Skin epidermis (tissue), 12 donors: ENCODE measurements around the gene CELF4.

ENCODE experiments used
- H3K27ac ChIP-seq, 21 experiments: fragments of 200-600 bp; sonication (generic) in 11 of 21; one replicate each; pipeline ENCODE4 v1.5.0; 2020; ENCODE audit warnings: mild to moderate bottlenecking in 3 of 21, inconsistent platforms in 2 of 21, moderate library complexity in 2 of 21
- H3K4me3 ChIP-seq, 7 experiments: fragments of 200-600 bp; sonication (generic) in 2 of 7; one replicate each; pipeline ENCODE4 v1.5.0; 2020; ENCODE audit warnings: inconsistent platforms in 2 of 7, mild to moderate bottlenecking in 2 of 7, moderate library complexity in 1 of 7

CELF4 gene

DNA sequence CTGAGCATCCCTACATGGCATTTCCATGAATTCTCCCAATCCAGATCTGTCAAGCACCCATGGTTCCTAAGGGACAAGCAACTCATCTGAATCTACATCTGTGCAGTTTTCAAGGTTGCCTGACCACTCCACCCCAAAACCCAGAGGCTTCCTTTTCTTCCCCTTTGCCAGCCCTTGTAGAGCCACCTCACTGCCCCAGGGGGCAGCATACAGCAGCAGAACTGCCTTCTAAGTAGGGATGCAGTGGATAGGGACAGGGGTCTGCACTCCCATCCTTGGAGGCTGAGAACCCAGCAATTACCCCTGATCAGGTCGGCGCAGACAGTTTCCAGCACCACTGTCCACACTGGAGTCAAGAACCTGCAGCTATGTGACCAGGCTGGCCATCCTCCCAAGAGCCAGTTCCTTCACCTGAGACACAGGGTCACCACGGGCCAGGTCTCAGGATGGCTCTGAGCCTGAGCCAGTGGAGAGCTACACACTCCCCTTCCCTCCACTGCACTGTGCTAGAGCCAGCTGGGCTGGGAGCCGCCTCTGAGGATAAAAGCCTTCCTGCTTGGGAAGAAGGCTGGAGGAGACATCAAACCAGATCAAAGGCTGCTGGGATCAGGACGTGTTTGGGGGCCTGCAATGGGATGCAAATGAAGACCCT lies 283.1 kb downstream of the CELF4 start:
- Histone ChIP-seq H3K4me3 (no peak overlapping the region), H3K27ac (no peak overlapping the region)

DNA sequence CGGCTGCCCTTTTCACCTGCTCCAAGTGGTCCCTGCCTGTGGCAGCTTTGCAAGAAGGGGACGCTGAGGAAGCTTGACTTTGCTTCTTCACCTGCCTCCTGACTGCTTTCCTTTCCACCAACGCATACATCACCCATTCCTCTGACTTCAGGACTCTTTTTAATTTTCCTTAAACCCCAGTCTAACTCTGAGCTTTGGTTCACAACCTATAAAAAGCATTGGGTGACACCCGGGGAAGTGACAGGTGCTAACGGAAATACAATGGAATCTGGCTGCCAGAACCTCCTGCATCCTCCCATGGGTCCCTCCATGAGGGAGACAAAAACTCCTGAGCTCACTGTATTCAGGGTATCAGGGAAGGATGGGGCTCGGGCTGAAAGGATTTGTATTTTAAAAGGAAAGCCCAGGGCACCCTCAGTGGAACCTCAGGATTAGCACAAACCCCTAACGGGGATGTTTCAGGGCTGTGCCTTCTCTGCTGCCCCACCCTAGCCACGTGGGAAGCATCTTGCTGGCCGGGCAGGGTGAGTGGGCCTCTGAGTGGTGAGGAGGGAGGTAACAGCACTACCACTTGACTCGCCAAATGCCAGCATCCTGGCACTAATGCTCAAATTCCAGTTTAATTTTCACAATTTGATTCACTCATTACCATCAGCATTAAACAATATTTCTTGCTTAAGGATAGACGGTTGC lies 284.8 kb downstream of the CELF4 start:
- H3K27ac ChIP-seq = no peak overlapping the region
- no peak overlapping the region for H3K4me3 ChIP-seq

DNA sequence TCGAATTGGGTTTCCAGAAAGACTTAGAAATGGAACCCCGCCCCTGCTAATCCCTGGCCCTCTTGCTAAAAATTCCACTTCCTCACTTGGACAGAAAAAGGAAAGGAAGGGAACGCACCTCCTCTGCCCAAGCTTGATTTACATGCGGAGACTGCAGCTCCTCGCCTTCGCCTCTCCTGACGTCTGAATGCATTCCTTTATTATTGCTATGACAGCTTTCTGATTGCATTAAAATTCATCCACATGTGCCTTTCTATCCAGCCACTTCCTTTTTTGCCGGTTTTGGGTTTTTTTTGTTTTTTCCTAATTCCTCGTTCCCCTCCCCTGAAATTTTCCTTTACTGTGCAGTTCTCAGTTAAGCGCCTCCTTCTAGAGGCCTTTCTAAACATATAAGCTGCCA lies 287.8 kb downstream of the CELF4 start:
- no peak overlapping the region for H3K27ac ChIP-seq
- H3K4me3 ChIP-seq = no peak overlapping the region

DNA sequence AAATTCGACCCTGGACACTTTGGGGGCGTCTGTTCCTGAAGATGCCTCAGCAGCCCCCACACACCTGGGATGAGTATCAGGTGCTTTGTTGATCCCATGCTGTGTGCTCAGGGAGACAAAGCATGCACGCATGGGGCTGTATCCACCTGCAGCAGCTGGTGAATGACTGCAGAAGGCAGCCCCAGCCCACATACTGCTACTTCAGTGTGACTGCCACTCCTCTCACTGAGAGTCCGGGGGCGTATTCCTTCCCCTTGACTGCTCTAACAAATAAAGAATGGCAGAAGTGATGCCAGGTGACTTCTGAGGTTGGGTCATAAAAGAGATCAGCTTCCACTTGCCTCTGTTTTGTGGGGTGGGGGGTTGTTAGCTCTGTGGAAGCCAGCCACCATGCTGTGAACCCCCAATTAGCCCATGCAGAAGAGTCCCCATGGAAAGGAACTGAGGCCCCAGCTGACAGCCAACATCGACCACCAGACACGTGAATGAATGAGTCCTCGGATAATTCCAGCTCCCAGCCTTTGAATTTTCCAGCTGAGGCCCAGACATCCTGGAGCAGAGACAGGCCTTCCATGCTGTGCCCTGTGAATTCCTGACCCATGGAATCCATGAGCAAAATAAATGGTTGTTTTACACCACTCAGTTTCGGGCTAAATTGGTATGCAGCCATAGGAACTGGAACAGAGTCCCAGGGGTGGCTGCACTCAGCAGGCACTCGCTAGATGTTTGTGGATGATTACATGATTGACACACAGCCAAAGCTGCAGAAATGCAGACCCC lies 289.3 kb downstream of the CELF4 start:
- Histone ChIP-seq H3K4me3 (no peak overlapping the region), H3K27ac (no peak overlapping the region)

DNA sequence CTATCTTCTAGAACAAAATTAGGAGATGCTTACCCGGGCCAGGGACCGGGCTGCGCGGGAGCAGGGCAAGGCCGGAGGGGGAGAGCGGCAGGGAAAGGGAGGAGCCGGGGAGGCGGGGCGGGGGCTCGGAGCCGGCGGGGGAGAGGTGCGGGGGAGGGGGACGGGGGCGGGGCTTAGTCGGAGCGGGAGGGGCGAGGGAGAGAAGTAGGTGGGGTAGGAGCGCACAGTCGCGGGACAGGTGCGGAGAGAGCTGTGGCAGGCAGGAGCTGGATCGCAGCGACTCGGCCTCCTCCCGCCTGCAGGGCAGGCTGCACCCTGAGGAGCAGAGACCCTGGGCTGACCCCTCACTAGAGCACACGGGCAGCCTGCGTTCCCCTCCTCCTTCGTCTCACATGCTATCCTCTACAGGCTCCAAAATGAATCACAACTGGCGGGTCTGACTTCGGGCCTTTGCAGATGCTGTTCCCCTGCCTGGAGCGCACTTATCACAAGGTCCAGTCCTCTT lies 290.3 kb downstream of the CELF4 start:
- Histone ChIP-seq H3K27ac (no peak overlapping the region), H3K4me3 (no peak overlapping the region)

DNA sequence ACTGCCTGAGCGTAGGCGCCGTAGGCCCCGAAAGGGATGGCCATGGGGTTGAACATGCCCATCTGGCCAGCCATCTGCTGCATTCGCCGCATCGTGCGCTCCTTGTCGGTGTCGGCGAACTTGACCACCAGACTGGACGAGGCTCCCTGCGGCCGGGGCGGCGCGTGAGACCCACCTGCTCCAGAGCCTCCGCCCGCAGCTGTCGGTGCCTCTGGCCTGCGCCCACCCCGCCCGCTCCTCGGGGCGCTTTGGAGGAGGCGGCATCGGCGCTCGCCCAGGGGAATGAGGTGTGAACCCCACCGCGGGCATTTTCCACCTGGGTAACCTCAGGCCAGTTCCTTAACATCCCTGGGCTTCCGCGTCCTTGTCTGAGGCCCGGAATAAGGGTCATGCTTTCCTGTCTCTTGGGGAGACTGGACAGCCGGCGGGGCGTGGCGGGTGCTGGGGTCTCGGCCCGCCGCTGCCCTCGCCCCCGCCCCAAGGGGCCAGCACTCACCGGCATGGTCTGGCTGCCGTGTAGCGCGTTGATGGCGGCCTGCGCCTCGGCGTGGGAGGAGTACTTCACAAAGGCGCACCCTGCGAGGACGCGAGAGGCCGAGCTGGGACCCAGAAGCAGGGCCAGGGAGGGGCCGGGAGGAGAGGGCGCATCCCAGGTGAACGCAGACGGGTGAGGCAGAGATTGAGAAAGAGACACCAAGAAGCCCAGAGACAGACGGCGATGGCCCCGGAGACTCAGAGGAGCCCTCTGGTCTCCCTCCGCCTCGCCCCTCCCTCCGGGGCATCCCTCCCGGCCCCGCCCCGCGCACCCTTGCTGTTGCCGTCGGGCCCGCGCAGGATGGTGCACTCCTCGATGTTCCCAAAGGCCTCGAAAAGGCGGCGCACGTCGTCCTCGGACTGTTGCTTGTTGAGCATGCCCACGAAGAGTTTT lies 291.0 kb downstream of the CELF4 start:
- no peak overlapping the region for H3K4me3 ChIP-seq
- H3K27ac ChIP-seq = no peak overlapping the region

DNA sequence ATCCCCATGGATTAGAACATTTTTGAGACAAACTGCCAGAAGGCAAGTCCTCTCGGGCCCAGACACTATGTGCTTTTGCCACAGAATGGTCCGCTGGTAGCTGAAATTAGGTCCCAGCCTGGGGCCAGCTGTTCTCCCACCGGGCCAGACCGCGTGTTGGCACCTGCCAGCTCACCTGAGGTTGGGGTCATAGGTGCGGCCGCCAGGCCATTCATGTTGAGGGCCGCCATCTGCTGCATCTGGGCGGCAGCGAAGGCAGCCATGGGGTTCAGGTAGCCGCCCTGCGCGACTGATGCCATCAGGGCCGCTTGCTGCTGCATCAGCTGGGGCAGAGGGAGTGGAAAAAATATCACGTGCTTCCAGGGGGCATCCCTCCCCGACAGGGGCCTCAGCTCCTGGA lies 292.8 kb downstream of the CELF4 start:
- no peak overlapping the region for H3K4me3 ChIP-seq
- no peak overlapping the region for H3K27ac ChIP-seq

DNA sequence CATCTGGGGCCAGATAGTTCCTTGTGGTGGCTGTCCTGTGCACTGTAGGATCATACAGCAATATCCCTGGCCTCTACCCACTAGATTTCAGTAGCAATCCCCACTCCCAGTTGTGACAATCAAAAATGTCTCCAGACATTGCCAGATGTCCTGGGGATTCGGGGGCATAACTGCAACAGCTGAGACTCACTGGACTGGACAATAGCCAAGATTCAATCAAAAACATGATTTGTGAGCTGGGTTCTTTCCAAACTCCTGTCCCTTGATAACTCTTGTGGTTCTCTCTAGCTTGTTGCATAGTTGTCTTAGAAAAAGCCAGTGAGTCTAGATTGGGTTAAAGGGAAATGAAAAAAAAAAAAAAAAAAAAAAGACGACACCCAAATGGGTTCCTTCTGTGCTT lies 293.4 kb downstream of the CELF4 start:
- no peak overlapping the region for H3K27ac ChIP-seq
- no peak overlapping the region for H3K4me3 ChIP-seq

DNA sequence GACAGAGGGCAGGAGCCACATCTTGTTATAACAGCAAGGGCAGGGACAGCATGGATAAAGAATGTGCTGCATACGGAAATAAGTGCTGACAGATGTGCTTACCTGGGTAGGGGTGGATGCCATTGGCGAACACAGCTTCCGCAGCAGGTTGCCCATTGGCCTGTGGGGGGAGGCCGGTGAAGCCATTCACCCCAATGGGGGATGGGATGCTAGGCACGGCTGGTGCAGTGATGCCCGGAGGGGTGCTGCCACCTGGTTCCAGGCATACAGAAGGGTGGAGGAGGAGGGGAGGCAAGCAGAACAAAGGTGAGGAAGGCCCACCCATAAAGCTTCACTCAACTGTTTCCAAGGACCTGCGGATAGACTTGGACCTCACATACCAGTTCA lies 294.9 kb downstream of the CELF4 start:
- Histone ChIP-seq H3K27ac (no peak overlapping the region), H3K4me3 (no peak overlapping the region)

DNA sequence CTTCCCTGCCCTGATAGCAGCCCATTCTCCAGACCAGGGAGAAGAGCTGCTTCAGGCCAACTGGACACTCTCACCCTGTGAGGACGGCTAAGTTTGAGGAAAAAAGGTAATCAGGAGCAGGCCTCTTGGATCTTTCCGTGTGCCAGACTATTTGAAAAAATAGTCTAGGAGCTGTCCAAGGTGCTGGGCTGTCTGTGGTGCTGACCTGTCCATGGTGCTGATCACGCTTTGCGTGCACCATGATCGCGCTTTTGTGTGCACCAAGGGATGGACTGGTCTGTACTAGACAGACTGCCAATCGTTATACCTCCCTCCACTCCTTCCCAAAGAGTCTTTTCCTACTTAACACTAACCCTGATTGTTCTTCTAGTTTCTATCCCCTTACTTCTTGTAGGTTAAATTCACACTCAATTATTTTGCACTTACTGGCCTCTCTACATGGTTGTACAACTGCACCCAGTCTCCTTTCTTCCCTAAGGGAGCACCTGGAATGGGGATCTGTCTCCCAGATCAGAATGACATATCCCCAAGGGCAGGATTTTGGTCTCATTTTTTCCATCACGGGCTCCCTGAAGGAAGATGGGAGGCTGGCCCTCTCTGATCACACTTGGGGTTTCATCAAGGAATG lies 295.4 kb downstream of the CELF4 start:
- H3K27ac ChIP-seq = no peak overlapping the region
- no peak overlapping the region for H3K4me3 ChIP-seq

DNA sequence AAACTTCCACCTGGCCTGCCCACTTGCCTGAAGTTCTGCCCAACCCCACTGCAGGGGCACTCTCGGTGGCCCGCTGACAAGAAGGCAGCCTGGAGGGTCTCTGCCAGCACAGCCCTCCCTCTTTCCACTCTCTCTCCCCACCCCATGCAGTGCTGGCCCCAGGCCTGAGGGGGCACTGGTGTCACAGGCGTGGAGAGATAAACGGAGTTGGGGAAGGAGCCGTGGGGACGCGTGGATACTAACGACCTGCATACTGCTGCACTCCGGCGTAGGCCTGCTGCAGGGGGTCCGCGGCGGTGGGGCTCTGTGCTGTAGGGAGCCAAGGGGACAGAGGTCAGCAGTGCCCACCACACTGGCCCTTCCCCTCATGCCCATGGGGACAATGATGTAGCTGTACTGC lies 299.3 kb downstream of the CELF4 start:
- Histone ChIP-seq H3K4me3 (no peak overlapping the region), H3K27ac (no peak overlapping the region)

DNA sequence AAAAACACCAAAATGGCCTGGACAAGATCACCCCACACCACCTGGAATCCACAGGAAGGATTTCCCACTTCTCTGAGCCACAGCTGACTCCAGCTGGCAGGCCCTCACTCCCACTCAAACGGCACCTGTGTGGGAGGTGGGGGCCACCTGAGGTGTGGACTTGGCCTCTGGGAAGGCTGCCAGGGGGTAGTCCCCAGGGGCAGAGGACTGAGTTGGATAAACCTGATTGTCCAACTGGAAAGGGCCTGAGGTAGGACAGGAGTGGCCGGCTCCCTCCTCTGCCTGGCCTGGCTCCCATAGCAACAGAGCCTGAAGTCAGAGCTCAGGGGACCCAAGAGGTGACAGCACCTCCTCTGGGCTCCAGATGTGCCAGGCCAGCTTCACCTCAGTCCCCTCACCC lies 300.2 kb downstream of the CELF4 start:
- Histone ChIP-seq H3K27ac (no peak overlapping the region), H3K4me3 (no peak overlapping the region)

DNA sequence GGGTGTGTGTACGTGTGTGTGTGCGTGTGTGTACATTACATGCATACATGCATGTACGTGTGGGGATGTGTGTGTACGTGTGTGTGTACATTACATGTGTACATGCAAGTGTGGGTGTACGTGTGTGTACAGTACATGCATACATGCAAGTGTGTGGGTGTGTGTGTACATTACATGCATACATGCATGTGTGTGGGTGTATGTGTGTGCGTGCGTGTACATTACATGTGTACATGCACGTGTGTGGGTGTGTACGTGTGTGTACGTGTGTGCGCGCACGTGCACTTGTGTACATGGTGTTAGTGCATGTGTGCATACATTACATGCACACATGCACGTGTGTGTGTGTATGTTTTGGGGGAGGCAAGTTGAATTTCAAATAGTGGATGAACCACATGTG lies 300.6 kb downstream of the CELF4 start:
- no peak overlapping the region for H3K27ac ChIP-seq
- H3K4me3 ChIP-seq = no peak overlapping the region

DNA sequence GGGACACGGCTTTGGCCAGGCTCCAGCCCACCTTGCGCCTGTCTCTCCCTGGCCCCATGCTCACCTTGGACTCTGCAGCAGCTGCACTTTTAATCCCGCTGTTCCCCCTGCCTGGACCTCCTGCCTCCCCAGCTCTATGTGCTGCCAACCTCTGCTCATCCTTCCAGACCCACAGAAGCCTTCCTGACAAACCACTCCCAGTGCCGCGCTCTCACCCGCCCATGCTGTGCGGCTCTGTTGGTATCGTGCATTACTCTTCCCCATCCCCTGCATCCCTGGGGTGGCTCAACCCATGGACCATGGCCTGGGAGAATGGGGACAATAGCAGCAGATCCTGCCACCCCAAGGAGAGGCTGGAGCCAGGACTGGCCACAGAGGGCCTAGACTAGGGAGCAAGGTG lies 303.6 kb downstream of the CELF4 start:
- Histone ChIP-seq H3K4me3 (no peak overlapping the region), H3K27ac (no peak overlapping the region)

DNA sequence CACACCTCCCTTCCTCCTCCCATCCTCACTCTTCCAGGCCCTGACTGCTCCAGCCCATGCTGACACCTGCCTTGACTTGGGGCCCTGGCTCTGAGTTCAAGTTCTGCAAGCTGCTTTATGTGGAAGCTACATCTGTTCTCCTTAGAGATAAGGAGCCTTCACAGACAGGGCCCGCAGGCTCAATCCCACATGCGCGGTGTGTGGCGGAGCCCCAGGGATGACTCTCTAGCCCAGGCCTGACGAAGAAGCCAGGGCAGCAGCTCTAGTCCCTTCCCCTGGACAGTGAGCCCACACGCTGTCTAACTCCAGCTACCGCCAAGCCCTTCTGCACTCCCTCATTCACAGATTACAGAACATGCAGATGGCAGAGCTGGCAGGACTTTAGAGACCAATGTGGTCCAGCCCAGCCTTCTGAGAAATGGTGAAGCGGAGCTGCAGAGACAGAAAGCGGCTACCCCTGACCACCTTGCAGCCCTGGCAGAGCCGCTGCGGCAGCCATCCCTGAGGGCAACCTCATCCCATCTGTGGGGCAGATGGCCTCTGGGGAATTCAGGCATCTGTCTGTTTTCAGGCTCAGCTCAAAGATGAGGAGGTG lies 304.3 kb downstream of the CELF4 start:
- Histone ChIP-seq H3K4me3 (no peak overlapping the region), H3K27ac (no peak overlapping the region)

DNA sequence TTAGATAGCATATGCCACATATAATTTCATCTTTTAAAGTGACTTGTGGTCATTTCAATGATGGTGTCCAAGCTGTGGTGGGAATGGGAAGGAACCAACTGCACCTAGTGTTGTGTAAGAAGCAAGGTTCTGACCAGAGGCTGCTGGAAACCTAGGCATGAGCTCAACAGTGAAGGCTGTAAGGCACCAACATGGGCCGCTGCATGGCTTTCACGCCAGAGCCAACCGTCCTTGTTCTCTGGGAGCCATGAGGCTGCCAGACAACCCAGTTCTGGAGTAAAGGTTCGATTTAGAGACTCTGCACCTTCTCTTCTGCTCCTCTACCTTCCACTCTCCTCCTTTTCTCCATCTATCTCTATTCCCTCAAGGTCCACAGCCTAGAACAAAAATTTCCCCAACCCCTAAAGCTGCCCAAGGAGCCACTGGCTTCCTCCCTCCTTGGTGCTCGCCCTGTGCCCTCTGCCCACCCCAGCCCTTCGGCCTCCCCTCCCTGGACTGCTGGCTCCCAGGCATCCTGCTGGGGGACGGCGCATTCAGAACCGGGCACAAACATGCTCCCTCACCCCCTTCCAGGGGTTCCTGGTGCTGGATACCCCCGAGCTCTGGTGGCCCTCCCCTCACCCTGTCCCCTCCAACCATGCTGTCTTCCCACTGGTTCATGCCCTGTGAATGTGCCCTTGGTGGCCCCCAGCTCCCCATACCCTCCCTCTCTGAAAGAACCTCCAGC lies 305.1 kb downstream of the CELF4 start:
- no peak overlapping the region for H3K27ac ChIP-seq

DNA sequence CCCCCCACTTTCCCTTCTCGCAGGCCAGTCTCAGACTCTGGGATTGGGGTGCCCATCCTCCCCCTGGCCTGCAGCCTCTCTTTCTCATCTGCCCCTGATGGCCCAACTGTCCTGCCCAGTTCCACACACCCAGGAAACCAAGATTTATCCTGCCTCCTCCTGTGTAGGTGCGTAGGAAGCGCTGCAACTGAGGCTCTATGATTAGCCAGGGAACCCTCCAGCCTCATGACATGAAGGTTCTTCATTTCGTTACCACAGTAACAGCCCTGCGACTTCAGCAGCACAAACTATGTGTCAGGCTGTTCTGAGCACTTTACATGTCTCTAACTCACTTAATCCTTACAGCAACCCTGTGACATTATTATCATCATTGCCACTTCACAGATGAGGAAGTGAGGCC lies 305.9 kb downstream of the CELF4 start:
- Histone ChIP-seq H3K27ac (no peak overlapping the region), H3K4me3 (no peak overlapping the region)

More for the DNA sequence above, 305.1 kb downstream of the CELF4 start:
- H3K4me3 ChIP-seq = no peak overlapping the region

DNA sequence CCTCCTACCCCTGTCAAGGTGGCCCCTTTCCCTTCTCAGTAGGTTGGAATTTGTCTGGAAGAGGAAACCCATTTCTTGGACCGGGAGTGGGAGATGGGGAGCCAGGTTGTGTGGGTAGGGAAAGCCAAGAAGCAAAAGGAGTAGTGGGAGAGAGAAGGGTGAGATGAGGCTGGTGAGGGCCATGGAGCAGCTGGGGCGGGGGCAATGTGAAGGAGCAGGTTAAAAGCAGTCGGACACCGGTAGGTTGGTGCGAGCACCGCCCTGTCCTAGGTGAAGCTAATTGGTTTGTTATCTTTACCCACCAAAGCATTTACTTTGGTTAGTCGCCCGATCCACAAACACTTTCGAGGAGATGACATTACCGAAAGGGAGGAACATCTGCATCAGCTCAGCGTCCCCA lies 306.8 kb downstream of the CELF4 start:
- H3K4me3 ChIP-seq = no peak overlapping the region

More for the DNA sequence above, 306.8 kb downstream of the CELF4 start:
- H3K27ac ChIP-seq = no peak overlapping the region
